Fibroblast of villous mesenchyme (primary cell): Measurements from ENCODE around the gene SURF1. TPM values are rescaled to one million over a fixed set of nuclear protein-coding genes. Genes with fewer than 3 reads are reported as not detected.
"Not testable (repeated sequence)": the region's sequence is repeated elsewhere in the genome, so short reads cannot be mapped to it uniquely, and the experiment has no call there.

Experiments used
- DNase-seq: peaks from one replicate; pipeline ENCODE4 v3.0.0-alpha.2; 2010; ENCODE audit warnings: low read depth
- H3K4me3 ChIP-seq: 2 replicates; pipeline ENCODE4 v1.5.1; 2011; ENCODE audit warnings: low read depth, mild to moderate bottlenecking, low read length
- total RNA-seq: library from RNA; depleted of rRNA; stranded (reverse); fragments of >200 nt; gene quantifications from 2 replicates; pipeline ENCODE4 v1.2.3, GENCODE V29; 2012
- TF ChIP-seq, protein P1 (sequence below): IDR thresholded peaks from 2 replicates; pipeline ENCODE4 v1.5.1; 2012; ENCODE audit warnings: low read depth, mild to moderate bottlenecking, low read length; ENCODE audit not compliant: insufficient read depth

Gene SURF1
- total RNA-seq, 1 donor: 13.4 TPM

DNA sequence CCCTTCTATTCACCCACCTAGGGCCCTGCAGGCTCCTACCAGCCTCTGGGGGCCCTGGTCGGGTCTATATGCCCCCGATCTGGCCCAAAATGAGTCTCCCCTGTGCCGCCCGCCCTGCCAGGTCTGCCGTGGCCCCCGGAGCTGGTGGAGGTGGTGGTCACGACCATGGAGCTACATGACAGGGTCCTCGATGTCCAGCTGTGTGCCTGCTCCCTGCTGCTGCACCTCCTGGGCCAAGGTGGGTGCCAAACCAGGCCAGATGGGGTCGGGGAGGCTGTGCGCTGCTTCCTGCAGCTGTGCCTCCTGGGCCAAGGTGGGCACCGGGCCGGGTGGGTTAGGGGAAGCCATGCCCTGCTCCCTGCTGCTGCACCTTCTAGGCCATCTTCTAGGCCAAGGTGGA, 44.0 kb upstream of the SURF1 start:
- DNase-seq: no peak
- TF ChIP-seq, protein P1, sequence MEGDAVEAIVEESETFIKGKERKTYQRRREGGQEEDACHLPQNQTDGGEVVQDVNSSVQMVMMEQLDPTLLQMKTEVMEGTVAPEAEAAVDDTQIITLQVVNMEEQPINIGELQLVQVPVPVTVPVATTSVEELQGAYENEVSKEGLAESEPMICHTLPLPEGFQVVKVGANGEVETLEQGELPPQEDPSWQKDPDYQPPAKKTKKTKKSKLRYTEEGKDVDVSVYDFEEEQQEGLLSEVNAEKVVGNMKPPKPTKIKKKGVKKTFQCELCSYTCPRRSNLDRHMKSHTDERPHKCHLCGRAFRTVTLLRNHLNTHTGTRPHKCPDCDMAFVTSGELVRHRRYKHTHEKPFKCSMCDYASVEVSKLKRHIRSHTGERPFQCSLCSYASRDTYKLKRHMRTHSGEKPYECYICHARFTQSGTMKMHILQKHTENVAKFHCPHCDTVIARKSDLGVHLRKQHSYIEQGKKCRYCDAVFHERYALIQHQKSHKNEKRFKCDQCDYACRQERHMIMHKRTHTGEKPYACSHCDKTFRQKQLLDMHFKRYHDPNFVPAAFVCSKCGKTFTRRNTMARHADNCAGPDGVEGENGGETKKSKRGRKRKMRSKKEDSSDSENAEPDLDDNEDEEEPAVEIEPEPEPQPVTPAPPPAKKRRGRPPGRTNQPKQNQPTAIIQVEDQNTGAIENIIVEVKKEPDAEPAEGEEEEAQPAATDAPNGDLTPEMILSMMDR: no peak
- H3K4me3 ChIP-seq: no peak overlapping the region

DNA sequence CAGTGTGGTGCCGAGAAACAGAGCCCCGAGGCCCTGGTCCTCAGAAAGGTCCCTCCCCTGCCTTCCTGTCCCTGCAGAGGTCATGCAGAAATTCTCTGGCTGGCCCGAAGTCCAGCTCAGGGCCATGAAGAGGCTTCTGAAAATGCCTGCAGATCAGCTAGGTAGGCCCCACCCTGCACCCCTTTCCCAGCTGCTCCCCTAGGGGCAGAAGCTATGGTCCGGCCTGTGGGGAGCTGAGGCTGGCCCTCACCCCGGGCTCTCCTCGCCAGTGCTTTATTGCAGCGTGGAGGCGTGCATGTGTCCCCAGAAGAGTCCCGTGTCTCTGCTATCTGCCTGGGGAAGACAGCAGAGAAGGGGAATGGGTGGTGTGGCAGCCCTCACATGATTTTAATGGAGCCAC, 41.6 kb upstream of the SURF1 start:
- DNase-seq: no peak
- TF ChIP-seq, protein P1: no peak
- no peak overlapping the region for H3K4me3 ChIP-seq

DNA sequence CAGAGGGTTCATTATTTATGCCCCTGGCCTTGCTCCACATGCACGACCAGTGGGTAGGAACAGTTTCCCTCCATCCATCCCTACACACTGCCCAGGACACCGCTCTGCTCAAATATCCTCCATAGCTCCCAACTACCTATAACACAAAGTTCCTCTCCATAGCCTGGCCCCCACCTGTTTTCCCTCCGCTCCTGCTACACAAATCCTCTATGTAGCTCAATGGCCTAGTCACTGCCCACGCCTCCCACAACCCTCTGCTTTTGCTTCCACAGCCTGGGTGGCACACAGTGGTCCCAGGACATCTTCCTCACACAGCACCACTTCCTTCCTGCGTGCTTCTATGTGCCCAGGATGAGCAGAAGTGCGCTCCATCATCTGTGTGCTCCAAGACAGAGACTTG, 41.1 kb upstream of the SURF1 start:
- H3K4me3 ChIP-seq: no peak overlapping the region
- no peak for DNase-seq
- TF ChIP-seq, protein P1: no peak

DNA sequence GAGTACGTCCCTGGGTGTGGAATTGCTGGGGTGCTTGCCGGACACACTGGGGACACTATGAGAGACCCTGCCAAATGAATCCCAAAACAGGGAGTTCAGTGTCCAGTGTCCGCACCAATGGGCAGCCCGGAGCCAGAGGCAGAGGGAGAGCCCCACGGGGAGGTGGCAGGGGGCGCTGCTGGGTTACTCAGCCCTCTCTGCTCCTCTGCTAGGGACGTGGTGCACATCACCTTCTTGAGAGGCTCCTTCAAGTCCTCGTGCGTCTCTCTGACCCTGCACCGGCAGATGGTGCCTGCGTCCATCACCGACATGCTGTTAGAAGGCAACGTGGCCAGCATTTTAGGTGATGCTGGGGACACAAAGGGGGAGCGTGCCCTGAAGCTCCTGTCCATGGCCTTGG, 40.7 kb upstream of the SURF1 start:
- no peak overlapping the region for H3K4me3 ChIP-seq
- DNase-seq: peak; percentile 26

DNA sequence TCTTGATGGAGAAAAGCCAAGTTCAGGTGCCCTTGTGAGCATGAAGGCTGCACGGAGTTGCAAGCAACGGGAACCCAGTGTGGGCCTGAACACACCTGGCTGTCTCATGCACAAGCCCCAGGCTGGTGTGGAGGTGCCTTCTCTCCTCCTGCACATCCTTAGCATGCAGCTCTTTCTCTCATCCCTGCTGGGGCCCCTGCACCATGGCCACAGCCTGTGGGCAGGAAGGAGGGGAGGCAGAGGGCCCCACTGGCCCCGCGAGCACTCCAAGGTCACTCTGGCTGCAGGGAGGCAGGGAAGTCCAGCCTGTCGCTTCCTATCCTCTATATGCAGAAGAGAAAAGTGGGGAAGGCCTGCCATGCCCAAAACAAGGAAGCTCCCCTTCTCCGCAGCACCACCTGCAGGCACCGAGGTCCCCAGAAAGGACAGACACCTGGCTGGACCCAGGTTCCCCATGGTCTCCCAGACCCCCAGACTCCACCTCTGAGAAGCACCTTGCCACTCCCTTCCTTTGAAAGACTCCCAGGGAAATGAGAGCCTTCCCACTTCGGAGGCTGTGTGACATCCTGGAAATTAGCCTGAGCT, 38.5 kb upstream of the SURF1 start:
- DNase-seq: no peak
- H3K4me3 ChIP-seq: no peak overlapping the region
- TF ChIP-seq, protein P1: no peak

More for the DNA sequence above, 40.7 kb upstream of the SURF1 start:
- TF ChIP-seq, protein P1: peak; percentile 49

DNA sequence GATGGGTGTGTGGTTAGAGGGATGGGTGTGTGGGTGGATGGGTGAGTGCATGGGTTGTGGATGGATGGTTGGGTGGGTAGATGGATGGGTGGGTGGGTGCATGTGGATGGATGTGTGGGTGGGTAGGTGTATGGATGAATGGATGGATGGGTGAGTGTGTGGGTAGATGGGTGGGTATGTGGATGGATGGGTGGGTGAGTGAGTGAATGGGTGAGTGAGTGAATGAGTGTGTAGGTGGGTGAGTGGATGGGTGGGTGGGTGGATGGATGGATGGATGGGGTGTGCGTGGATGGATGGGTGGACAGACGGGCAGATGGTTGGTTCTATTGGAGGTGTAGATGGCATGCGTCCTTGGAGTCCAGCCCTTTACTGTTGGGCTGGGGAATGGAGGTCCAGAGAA, 37.1 kb upstream of the SURF1 start:
- TF ChIP-seq, protein P1: no peak
- no peak for DNase-seq
- no peak overlapping the region for H3K4me3 ChIP-seq

DNA sequence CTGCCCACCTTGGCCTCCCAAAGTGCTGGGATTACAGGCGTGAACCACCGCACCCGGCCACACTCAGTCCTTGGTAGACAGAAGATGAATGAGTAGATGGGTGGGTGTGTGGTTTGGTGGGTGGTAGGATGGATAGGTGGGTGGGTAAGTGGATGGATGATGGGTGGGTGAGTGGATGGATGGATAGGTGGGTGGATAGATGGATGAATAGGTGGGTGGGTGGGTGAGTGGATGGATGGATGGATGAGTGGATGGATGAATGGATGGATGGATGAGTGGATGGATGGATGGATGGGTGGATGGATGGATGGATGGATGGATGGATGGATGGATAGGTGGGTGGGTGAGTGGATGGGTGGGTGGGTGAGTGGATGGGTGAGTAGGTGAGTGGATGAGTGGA, 36.0 kb upstream of the SURF1 start:
- DNase-seq, H3K4me3 ChIP-seq: not testable (repeated sequence)

DNA sequence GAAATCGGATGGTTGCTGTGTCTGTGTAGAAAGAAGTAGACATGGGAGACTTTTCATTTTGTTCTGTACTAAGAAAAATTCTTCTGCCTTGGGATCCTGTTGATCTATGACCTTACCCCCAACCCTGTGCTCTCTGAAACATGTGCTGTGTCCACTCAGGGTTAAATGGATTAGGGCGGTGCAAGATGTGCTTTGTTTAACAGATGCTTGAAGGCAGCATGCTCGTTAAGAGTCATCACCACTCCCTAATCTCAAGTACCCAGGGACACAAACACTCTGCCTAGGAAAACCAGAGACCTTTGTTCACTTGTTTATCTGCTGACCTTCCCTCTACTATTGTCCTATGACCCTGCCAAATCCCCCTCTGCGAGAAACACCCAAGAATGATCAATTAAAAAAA, 35.2 kb upstream of the SURF1 start:
- DNase-seq, H3K4me3 ChIP-seq: not testable (repeated sequence)
